ENCODE measurements around the gene SLC25A26. TPM values are rescaled to one million over a fixed set of nuclear protein-coding genes. Genes with fewer than 3 reads are reported as not detected.

SLC25A26 gene
- 16.3 and 17.3 TPM in 2 replicates for total RNA-seq

DNA sequence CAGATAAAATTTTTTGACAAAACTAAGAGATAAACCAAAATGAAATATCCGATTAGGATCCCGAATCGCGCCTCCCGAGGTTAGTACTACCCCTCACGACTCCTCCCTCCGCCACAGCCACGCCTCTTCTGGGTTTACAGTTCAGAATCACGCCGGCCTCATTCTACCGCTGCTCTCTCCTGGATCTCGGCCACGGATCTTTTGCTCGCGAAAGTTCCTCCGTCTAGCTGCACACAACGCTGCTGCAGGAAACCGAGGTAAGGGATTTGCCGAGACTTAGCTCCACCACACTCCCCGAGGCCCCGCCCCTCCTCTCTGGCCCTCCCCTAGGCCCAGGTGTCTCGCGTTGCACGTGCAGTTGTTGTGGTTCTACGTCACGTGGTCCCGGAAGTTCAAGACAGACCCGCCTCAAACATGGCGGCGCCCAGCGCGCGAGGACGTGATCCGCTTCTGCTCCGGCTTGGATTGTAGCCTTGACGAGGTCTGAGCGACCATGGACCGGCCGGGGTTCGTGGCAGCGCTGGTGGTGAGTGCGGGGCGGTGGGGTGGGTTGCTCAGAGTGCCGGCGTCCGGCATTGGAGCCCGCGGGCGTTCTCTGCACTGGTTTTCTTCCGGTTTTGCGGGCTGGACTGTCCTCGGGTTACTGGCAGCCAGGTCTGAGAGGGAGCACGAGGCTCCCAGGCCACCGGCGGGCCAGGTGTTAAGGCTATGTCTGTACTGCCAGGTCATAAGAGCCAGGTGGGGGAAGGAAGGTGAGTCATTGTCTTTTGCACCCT lies at the start of gene SLC25A26:
TSS of gene SLC25A26 (plus strand) at position 400 of the 776 bp plus-strand sequence. CDS start at position 494, 94 bp downstream.

Other genes starting within 250 kb of the SLC25A26 start
- 6.3 and 7.1 TPM in 2 replicates for gene MAGI1, start 182.1 kb upstream of the SLC25A26 start, total RNA-seq